Osteoblast (primary cell): ENCODE measurements around the gene MATR3. TPM values are rescaled to one million over a fixed set of nuclear protein-coding genes. Genes with fewer than 3 reads are reported as not detected.

ENCODE experiments used
- DNase-seq: peaks from one replicate; pipeline ENCODE4 v3.0.0; 2011; ENCODE audit warnings: low spot score, mixed read lengths; ENCODE audit not compliant: insufficient read length; ENCODE audit errors: missing footprints
- H2AFZ ChIP-seq: 2 replicates; pipeline ENCODE4 v1.6.0; 2011; ENCODE audit warnings: mild to moderate bottlenecking, low read length
- H3K27ac ChIP-seq: 2 replicates; pipeline ENCODE4 v1.5.1; 2011; ENCODE audit warnings: mild to moderate bottlenecking, low read depth, low read length, moderate library complexity
- H3K27me3 ChIP-seq: 2 replicates; pipeline ENCODE4 v1.6.0; 2012; ENCODE audit warnings: mild to moderate bottlenecking, control low read depth, inconsistent platforms, low read length, moderate library complexity; ENCODE audit not compliant: insufficient read depth
- H3K36me3 ChIP-seq: 2 replicates; pipeline ENCODE4 v1.5.1; 2011; ENCODE audit warnings: mild to moderate bottlenecking, low read length, control low read depth, moderate library complexity; ENCODE audit not compliant: insufficient read depth
- H3K4me1 ChIP-seq: 2 replicates; pipeline ENCODE4 v1.5.1; 2011; ENCODE audit warnings: mild to moderate bottlenecking, low read length, control low read depth, moderate library complexity; ENCODE audit not compliant: insufficient read depth
- H3K4me2 ChIP-seq: 2 replicates; pipeline ENCODE4 v1.6.0; 2011; ENCODE audit warnings: mild to moderate bottlenecking, low read length; ENCODE audit not compliant: insufficient read depth
- H3K4me3 ChIP-seq: fragments of 200-600 bp; sonication (generic); 3 replicates; pipeline ENCODE4 v1.5.1; 2012; ENCODE audit warnings: mild to moderate bottlenecking, low read length, inconsistent platforms; ENCODE audit not compliant: insufficient read depth
- H3K79me2 ChIP-seq: 2 replicates; pipeline ENCODE4 v1.6.0; 2012; ENCODE audit warnings: mild to moderate bottlenecking, low read length, control low read depth, inconsistent platforms; ENCODE audit not compliant: insufficient read depth
- H3K9me3 ChIP-seq: 2 replicates; pipeline ENCODE4 v1.5.1; 2011; ENCODE audit warnings: low read depth, low read length, control low read depth
- H4K20me1 ChIP-seq: 2 replicates; pipeline ENCODE4 v1.6.0; 2012; ENCODE audit warnings: mild to moderate bottlenecking, low read length, control low read depth; ENCODE audit not compliant: insufficient read depth
- total RNA-seq: library from RNA; depleted of rRNA; stranded (reverse); fragments of >200 nt; gene quantifications from 2 replicates; pipeline ENCODE4 v1.2.3, GENCODE V29; 2012
- TF ChIP-seq, protein P1 (sequence below): IDR thresholded peaks from 2 replicates; pipeline ENCODE4 v1.5.1; 2011; ENCODE audit warnings: mild to moderate bottlenecking, low read depth, low read length, moderate library complexity; ENCODE audit errors: extremely low read depth

Gene MATR3
- total RNA-seq, 1 donor: 284 TPM

DNA sequence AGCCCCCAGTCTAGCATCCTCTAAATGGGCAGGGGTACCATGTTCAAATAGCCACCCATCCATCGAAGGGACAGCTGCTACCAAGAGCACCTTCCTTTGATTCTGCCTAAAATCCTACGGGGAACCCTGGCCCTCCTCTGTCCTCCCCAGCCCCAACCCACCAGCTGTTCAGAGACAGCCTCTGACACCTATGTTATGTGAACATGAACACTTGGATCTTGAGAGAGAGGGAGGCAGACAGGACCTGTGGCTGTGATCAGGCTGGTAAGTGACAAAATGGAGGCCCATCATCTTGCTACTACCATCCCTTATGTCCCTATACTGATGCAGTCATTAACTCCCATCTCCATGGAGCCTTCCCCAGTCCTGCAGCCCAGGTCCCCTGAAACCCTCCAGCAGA lies 81.4 kb downstream of the MATR3 start:
- no peak overlapping the region for H2AFZ ChIP-seq
- no peak overlapping the region for H3K4me3 ChIP-seq
- no peak for DNase-seq
- no peaks in the 10 kb centered on the region for H3K27me3 ChIP-seq
- H3K27ac ChIP-seq: no peak overlapping the region
- H3K9me3 ChIP-seq: no peaks in the 10 kb centered on the region
- H3K79me2 ChIP-seq: peaks cover 1% of the 10 kb centered on the region
- H3K36me3 ChIP-seq: peaks cover 8% of the 10 kb centered on the region
- TF ChIP-seq, protein P1, sequence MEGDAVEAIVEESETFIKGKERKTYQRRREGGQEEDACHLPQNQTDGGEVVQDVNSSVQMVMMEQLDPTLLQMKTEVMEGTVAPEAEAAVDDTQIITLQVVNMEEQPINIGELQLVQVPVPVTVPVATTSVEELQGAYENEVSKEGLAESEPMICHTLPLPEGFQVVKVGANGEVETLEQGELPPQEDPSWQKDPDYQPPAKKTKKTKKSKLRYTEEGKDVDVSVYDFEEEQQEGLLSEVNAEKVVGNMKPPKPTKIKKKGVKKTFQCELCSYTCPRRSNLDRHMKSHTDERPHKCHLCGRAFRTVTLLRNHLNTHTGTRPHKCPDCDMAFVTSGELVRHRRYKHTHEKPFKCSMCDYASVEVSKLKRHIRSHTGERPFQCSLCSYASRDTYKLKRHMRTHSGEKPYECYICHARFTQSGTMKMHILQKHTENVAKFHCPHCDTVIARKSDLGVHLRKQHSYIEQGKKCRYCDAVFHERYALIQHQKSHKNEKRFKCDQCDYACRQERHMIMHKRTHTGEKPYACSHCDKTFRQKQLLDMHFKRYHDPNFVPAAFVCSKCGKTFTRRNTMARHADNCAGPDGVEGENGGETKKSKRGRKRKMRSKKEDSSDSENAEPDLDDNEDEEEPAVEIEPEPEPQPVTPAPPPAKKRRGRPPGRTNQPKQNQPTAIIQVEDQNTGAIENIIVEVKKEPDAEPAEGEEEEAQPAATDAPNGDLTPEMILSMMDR: no peak
- no peak overlapping the region for H3K4me2 ChIP-seq
- H4K20me1 ChIP-seq: peaks cover 5% of the 10 kb centered on the region
- peaks cover 24% of the 10 kb centered on the region for H3K4me1 ChIP-seq

DNA sequence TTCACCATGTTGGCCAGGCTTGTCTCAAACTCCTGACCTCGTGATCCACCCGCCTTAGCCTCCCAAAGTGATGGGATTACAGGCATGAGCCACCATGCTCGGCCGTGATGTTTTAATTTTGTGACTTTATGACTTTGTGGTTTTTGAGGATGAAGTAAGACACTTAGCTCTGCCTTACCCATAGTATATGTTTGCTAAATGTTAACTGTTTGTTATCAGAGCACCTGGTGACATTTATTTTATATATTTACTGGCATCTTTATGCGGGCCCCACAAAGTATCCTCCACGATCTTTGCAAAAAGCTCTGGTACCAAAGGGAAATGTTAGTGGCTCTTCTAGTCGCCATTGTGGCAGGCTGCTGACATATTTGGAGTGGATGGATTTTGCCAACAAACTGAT lies 82.8 kb downstream of the MATR3 start:
- Histone ChIP-seq H3K27ac (no peak overlapping the region), H3K4me3 (no peak overlapping the region), H3K79me2 (no peaks in the 10 kb centered on the region), H3K36me3 (peaks cover 1% of the 10 kb centered on the region), H4K20me1 (peaks cover 5% of the 10 kb centered on the region), H2AFZ (no peak overlapping the region), H3K27me3 (no peaks in the 10 kb centered on the region), H3K9me3 (no peaks in the 10 kb centered on the region), H3K4me2 (no peak overlapping the region), H3K4me1 (peaks cover 22% of the 10 kb centered on the region)
- TF ChIP-seq, protein P1: no peak
- DNase-seq: peak; percentile 46

DNA sequence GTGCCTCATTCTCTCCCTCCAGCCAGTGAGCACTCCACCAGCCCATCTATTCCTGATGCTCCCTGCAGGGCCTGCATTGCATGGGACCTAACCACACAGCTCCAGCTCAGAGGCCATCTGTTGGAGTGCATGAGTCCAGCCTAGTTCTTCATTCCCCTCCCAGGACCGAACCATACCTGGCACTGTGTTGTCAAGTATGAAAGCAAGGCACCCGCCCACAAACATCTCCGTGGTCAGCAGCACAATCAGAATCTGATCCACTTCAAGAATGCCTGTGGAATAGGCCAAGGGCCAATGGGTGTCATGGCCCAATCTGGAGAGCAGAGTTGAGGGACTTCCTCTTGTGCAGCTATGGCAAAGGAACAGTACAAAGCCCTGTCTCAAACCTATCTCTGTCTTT lies 83.7 kb downstream of the MATR3 start:
- Histone ChIP-seq H3K9me3 (no peaks in the 10 kb centered on the region), H3K27ac (no peak overlapping the region), H3K4me2 (no peak overlapping the region), H3K79me2 (no peaks in the 10 kb centered on the region), H4K20me1 (peaks cover 5% of the 10 kb centered on the region), H3K4me1 (peaks cover 14% of the 10 kb centered on the region), H3K4me3 (no peak overlapping the region), H3K36me3 (no peaks in the 10 kb centered on the region), H2AFZ (no peak overlapping the region), H3K27me3 (no peaks in the 10 kb centered on the region)
- DNase-seq: peak; percentile 52
- TF ChIP-seq, protein P1: no peak

DNA sequence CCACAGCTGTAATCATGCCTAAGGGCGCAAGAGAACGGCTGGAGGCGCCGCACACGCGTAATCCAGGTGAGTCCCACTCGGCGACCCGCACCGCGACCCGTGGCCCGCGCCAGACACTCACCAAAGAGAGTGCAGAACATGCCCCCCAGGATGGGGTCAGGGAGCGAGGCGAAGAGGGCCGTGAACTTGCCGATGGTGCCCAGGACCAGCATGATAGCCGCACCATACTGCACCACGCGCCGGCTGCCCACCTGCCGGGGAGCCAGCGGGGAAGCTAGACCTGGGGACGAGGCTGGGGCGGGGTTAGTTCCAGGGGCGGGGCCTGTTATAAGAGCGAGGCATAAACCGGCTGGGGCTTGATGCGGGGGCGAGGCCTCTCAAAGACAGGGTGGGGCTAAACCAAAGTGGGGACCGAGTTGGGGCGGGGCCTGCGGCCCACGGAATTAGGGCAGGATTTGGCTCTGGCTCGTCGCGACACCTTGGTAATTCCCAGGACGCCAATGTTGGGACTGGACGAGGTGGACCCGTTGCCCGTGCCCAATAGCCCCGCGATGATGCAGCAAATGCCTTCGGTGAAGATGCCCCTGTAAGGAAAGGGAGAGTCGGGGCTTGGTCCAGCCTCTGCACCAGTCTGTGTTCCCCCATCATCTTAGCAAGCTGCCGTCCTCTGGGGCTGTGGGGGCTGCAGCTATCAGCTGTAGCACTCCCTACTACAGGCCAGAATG lies 84.7 kb downstream of the MATR3 start:
- Histone ChIP-seq H4K20me1 (peaks cover 3% of the 10 kb centered on the region), H3K4me3 (no peak overlapping the region)
- TF ChIP-seq, protein P1: no peak

More for the DNA sequence above, 84.7 kb downstream of the MATR3 start:
- no peak overlapping the region for H3K4me2 ChIP-seq
- H3K4me1 ChIP-seq: peaks cover 9% of the 10 kb centered on the region
- H3K27ac ChIP-seq: no peak overlapping the region
- no peaks in the 10 kb centered on the region for H3K79me2 ChIP-seq
- peak; percentile 34 for DNase-seq
- H3K36me3 ChIP-seq: no peaks in the 10 kb centered on the region
- H3K27me3 ChIP-seq: no peaks in the 10 kb centered on the region
- no peak overlapping the region for H2AFZ ChIP-seq
- no peaks in the 10 kb centered on the region for H3K9me3 ChIP-seq
